ENCODE results near the gene CYP4F8.

DNA sequence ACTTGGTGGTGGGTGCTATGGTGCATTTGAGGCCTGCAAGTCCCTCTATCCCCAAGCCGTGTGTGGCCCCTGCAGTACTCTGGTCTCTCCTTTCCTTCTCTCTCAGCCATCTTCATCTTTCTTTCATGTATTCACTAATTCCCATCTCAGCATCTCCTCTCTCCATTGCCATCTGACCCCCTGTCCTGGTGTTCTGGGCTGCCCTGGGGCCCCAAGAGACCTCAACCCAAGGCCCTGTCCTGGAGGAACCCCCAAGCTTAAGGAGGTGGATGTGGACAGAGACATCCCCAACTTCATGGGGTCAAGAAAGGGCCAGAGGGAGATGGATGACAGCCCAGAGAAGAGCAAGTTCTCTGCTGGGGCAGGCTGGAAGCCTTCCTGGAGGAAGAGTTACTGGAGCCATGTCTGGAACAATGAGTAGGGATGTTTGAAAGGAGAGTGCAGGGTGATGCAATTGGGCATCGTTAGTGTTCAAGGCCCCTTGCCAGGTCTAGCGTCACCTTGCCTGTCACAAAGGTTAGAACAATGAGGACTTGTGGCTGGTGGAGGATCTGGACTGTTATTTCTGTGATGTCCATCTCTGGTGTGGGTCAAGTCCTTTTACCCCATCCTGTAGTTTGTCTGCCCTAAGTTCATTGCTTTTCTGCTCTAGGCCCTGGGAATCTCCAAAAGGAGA lies 29.2 kb downstream of the CYP4F8 start:
- TF ChIP-seq, protein P1, sequence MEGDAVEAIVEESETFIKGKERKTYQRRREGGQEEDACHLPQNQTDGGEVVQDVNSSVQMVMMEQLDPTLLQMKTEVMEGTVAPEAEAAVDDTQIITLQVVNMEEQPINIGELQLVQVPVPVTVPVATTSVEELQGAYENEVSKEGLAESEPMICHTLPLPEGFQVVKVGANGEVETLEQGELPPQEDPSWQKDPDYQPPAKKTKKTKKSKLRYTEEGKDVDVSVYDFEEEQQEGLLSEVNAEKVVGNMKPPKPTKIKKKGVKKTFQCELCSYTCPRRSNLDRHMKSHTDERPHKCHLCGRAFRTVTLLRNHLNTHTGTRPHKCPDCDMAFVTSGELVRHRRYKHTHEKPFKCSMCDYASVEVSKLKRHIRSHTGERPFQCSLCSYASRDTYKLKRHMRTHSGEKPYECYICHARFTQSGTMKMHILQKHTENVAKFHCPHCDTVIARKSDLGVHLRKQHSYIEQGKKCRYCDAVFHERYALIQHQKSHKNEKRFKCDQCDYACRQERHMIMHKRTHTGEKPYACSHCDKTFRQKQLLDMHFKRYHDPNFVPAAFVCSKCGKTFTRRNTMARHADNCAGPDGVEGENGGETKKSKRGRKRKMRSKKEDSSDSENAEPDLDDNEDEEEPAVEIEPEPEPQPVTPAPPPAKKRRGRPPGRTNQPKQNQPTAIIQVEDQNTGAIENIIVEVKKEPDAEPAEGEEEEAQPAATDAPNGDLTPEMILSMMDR (IDR thresholded peaks at IDR 0.05), result no peak
- no peak for TF ChIP-seq POLR2AphosphoS5 (IDR thresholded peaks at IDR 0.05; ENCODE audit: low read depth, low read length)

Measured in SK-N-SH (cell line).